GM10248 (cell line): ENCODE data around the gene AP3S2.

Source experiments
- CTCF ChIA-PET: fragments of 300-600 bp; sonication (Branson Sonifier 250); formaldehyde crosslinking; extraction: SDS; loops from one replicate; lab custom pipeline; 2021; ENCODE audit warnings: antibody characterized with exemption; lab: Yijun Ruan, JAX
- POLR2A ChIA-PET: fragments of 350-650 bp; sonication (Branson Sonifier 250); formaldehyde crosslinking; extraction: SDS; loops from one replicate; lab custom pipeline; 2020; ENCODE audit warnings: antibody characterized with exemption; lab: Yijun Ruan, JAX
- DNase-seq: peaks from one replicate; pipeline ENCODE4 v3.0.0; 2012; ENCODE audit errors: extremely low spot score
- CTCF ChIP-seq: IDR thresholded peaks from 2 replicates; pipeline ENCODE4 v1.5.1; 2012; ENCODE audit warnings: mild to moderate bottlenecking, low read depth; ENCODE audit errors: extremely low read depth, missing control alignments, control extremely low read depth

AP3S2 gene

GRCh38 chr15:89813381-89814111 is 80.2 kb downstream of the AP3S2 start:
- no peak for DNase-seq
- TF ChIP-seq CTCF, result no peak
- POLR2A ChIA-PET, result no interaction called here
- CTCF ChIA-PET, result no interaction called here

- CTCF ChIA-PET, result interaction anchor here (0.6 kb wide), 1 partner anchor 44 kb away, joined by 3 read pairs; no protein-coding TSS in a partner anchor
Measured at GRCh38 chr15:89812847-89813320, 80.9 kb downstream of the AP3S2 start.

GRCh38 chr15:89812011-89812846 is 81.6 kb downstream of the AP3S2 start:
- POLR2A ChIA-PET, result no interaction called here

More at GRCh38 chr15:89812847-89813320, 80.9 kb downstream of the AP3S2 start:
- POLR2A ChIA-PET, result no interaction called here
- TF ChIP-seq CTCF, result no peak
- no peak for DNase-seq

GRCh38 chr15:89810837-89811236 is 83.0 kb downstream of the AP3S2 start:
- no peak for TF ChIP-seq CTCF
- DNase-seq, result no peak
- ChIA-PET CTCF (no interaction called here), POLR2A (no interaction called here)

More at GRCh38 chr15:89812011-89812846, 81.6 kb downstream of the AP3S2 start:
- CTCF ChIA-PET, result interaction anchor here (0.6 kb wide), 1 partner anchor 44 kb away, joined by 3 read pairs; no protein-coding TSS in a partner anchor
- no peak for DNase-seq
- TF ChIP-seq CTCF, result no peak

GRCh38 chr15:89809787-89810148 is 84.0 kb downstream of the AP3S2 start:
- ChIA-PET CTCF (no interaction called here), POLR2A (no interaction called here)
- DNase-seq, result no peak
- no peak for TF ChIP-seq CTCF

GRCh38 chr15:89809093-89809786 is 84.6 kb downstream of the AP3S2 start:
- no peak for TF ChIP-seq CTCF
- ChIA-PET POLR2A (no interaction called here), CTCF (interaction anchor here (2.0 kb wide), 1 partner anchor 48 kb away, joined by 4 read pairs; no protein-coding TSS in a partner anchor)
- DNase-seq, result no peak
